Neural cell (in vitro differentiated cells): ENCODE measurements around the gene KIF3B.

Source experiments
- CTCF ChIP-seq: fragments of 450-650 bp; IDR thresholded peaks from 2 replicates; pipeline ENCODE4 v1.5.1; 2014; ENCODE audit warnings: antibody characterized with exemption, mild to moderate bottlenecking, moderate library complexity; ENCODE audit not compliant: poor library complexity, severe bottlenecking
- EP300 ChIP-seq: fragments of 450-650 bp; conservative IDR thresholded peaks from 2 replicates; pipeline ENCODE4 v1.6.1; 2014; ENCODE audit warnings: antibody characterized with exemption, mild to moderate bottlenecking, moderate library complexity; ENCODE audit not compliant: poor library complexity, severe bottlenecking
- EZH2 ChIP-seq: fragments of 200-600, 300-800 bp; shearing (Covaris generic), sonication (generic); IDR thresholded peaks from 2 replicates; pipeline ENCODE4 v1.6.1; 2014; ENCODE audit warnings: antibody characterized with exemption, low read length, borderline replicate concordance, mild to moderate bottlenecking; ENCODE audit not compliant: insufficient read depth, poor library complexity, severe bottlenecking
- MXI1 ChIP-seq: fragments of 450-650 bp; conservative IDR thresholded peaks from 2 replicates; pipeline ENCODE4 v1.6.1; 2014; ENCODE audit warnings: antibody characterized with exemption, mild to moderate bottlenecking; ENCODE audit not compliant: poor library complexity, severe bottlenecking
- POLR2AphosphoS5 ChIP-seq: IDR thresholded peaks from 2 replicates; pipeline ENCODE4 v1.6.1; 2012
- RAD21 ChIP-seq: fragments of 450-650 bp; conservative IDR thresholded peaks from 2 replicates; pipeline ENCODE4 v1.6.1; 2014; ENCODE audit warnings: antibody characterized with exemption, mild to moderate bottlenecking, moderate library complexity
- REST ChIP-seq: IDR thresholded peaks from 2 replicates; pipeline ENCODE4 v1.6.1; 2012; ENCODE audit warnings: borderline replicate concordance
- SMC3 ChIP-seq: fragments of 450-650 bp; conservative IDR thresholded peaks from 2 replicates; pipeline ENCODE4 v1.6.1; 2014; ENCODE audit warnings: antibody characterized with exemption, mild to moderate bottlenecking, moderate library complexity; ENCODE audit not compliant: poor library complexity

GRCh38 chr20:32249030-32249738, 28.3 kb upstream of the KIF3B start:
- no peak for TF ChIP-seq CTCF
- no peak for TF ChIP-seq SMC3
- TF ChIP-seq EZH2 = no peak
- no peak for TF ChIP-seq MXI1
- no peak for TF ChIP-seq POLR2AphosphoS5
- TF ChIP-seq REST = no peak
- TF ChIP-seq EP300 = no peak
- no peak for TF ChIP-seq RAD21
